ENCODE results near the gene BMS1.

The BMS1 gene

GRCh38 chr10:42753507-42754154 lies 29.0 kb upstream of the BMS1 start:
- TF ChIP-seq, protein P1, sequence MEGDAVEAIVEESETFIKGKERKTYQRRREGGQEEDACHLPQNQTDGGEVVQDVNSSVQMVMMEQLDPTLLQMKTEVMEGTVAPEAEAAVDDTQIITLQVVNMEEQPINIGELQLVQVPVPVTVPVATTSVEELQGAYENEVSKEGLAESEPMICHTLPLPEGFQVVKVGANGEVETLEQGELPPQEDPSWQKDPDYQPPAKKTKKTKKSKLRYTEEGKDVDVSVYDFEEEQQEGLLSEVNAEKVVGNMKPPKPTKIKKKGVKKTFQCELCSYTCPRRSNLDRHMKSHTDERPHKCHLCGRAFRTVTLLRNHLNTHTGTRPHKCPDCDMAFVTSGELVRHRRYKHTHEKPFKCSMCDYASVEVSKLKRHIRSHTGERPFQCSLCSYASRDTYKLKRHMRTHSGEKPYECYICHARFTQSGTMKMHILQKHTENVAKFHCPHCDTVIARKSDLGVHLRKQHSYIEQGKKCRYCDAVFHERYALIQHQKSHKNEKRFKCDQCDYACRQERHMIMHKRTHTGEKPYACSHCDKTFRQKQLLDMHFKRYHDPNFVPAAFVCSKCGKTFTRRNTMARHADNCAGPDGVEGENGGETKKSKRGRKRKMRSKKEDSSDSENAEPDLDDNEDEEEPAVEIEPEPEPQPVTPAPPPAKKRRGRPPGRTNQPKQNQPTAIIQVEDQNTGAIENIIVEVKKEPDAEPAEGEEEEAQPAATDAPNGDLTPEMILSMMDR (IDR thresholded peaks at IDR 0.05; ENCODE audit: insufficient read depth, low read depth, low read length, missing control alignments) = no peak
- DNase-seq (ENCODE audit: low read depth) = no peak
- H3K4me3 ChIP-seq (ENCODE audit: low read depth, low read length) = peak overlapping the region; percentile 23

- no peak for DNase-seq (ENCODE audit: low read depth)
- peak overlapping the region; percentile 23; the same call in 1 of the 2 replicates for H3K4me3 ChIP-seq (ENCODE audit: low read depth, low read length)
- TF ChIP-seq, protein P1 (IDR thresholded peaks at IDR 0.05; ENCODE audit: insufficient read depth, low read depth, low read length, missing control alignments) = no peak
These were observed 28.2 kb upstream of the BMS1 start for GRCh38 chr10:42754155-42755027.

DNA sequence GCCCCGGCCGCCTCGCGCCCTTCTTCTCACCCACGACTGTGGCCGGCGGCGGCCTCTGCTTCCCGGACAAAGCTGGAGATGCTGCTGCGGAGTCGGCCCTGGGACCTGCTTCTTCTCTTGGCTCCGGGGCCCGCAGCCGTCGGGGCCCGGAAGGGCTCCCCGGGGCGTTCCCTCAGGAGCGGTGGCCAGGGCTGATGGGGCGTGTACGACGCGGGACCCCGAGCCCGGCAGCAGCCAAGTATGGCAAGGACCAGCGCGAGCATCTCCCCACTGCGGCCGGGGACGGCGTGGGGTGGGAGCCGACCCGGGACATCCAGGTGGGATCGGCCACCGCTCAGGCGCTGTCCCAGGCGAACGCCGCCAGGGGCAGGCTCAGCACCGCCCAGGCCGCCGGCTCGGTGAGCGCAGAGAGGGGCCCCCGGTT lies 27.6 kb upstream of the BMS1 start:
- H3K4me3 ChIP-seq (ENCODE audit: low read depth, low read length) = no peak overlapping the region
- DNase-seq (ENCODE audit: low read depth) = no peak
- TF ChIP-seq, protein P1 (IDR thresholded peaks at IDR 0.05; ENCODE audit: insufficient read depth, low read depth, low read length, missing control alignments) = no peak

GRCh38 chr10:42755556-42756093 lies 27.0 kb upstream of the BMS1 start:
- DNase-seq (ENCODE audit: low read depth) = no peak

DNA sequence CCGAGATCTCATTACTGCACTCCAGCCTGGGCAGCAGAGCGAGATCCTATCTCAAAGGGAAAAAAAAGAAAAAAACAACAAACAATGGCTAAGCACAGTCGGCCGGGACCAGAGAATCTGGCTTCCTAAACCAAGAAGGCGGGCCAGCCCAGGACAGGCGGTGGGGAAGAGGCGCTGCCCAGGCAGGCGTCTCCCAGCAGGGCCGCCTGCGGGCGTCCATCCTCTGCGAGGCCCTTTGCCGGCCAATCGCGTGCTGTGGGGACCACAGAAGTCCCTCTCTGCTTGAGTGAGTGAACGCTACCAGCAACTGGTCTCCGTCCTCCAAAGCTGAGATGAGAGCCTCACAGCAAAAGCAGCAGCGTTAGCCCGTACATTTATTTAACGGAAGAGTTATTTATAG lies 14.7 kb upstream of the BMS1 start:
- TF ChIP-seq, protein P1 (IDR thresholded peaks at IDR 0.05; ENCODE audit: insufficient read depth, low read depth, low read length, missing control alignments) = no peak
- no peak for DNase-seq (ENCODE audit: low read depth)
- H3K4me3 ChIP-seq (ENCODE audit: low read depth, low read length) = no peak overlapping the region

More at GRCh38 chr10:42755556-42756093, 27.0 kb upstream of the BMS1 start:
- TF ChIP-seq, protein P1 (IDR thresholded peaks at IDR 0.05; ENCODE audit: insufficient read depth, low read depth, low read length, missing control alignments) = no peak
- no peak overlapping the region for H3K4me3 ChIP-seq (ENCODE audit: low read depth, low read length)

DNA sequence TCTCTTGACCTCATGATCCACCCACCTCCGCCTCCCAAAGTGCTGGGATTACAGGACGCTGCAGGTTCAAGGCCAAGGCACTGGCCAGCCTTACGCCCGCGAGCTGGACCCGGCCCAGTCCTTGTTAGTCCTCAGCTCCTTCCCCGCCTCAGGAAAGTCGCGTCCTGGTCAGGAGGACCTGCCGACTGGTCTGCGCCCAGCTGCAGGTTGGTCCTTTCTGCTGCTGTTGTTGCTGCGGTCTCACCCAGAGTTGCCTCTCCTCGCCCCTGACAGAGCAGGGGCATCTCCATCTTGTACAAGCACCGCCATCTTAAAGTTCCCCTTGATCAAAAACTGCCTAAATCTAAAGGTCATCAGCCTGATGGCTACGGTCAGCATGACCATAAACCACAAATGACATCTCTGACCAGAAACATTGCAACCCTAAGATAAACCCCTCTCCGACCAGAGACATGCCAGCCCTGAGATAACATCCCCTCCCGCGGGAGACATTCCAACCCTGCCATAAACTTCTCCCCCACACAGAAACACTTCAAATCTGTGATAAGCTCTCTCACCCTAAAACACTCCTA lies 13.9 kb upstream of the BMS1 start:
- no peak overlapping the region for H3K4me3 ChIP-seq (ENCODE audit: low read depth, low read length)
- DNase-seq (ENCODE audit: low read depth) = no peak
- TF ChIP-seq, protein P1 (IDR thresholded peaks at IDR 0.05; ENCODE audit: insufficient read depth, low read depth, low read length, missing control alignments) = no peak
